Panc1 (cell line): ENCODE results near the gene COPS7A. TPM values are rescaled to one million over a fixed set of nuclear protein-coding genes. Genes with fewer than 3 reads are reported as not detected.

Experiments
- ATAC-seq: fragments of 200-7000 bp; cut with Tn5 transposase; 2 replicates; pipeline ENCODE4 v1.9.1; 2020; ENCODE audit warnings: mild to moderate bottlenecking, moderate library complexity
- BruUV-seq: library from RNA; stranded (reverse); fragments of 400-500 nt; replicated peaks from 2 replicates; lab custom pipeline; 2021; lab: Mats Ljungman, UMichigan
- CTCF ChIA-PET: fragments of 300-600 bp; sonication (Branson Sonifier 250); formaldehyde crosslinking; loops from one replicate; lab custom pipeline; 2022; ENCODE audit warnings: antibody characterized with exemption; lab: Charles Lee
- POLR2A ChIA-PET: fragments of 300-600 bp; sonication (Branson Sonifier 250); formaldehyde crosslinking; loops from one replicate; lab custom pipeline; 2022; ENCODE audit warnings: antibody characterized with exemption; lab: Charles Lee
- DNase-seq: peaks from one replicate; pipeline ENCODE4 v3.0.0-alpha.2; 2010; ENCODE audit warnings: low read depth, low spot score
- H3K27ac ChIP-seq: 2 replicates; pipeline ENCODE4 v1.5.1; 2011; ENCODE audit warnings: mild to moderate bottlenecking, low read length, inconsistent platforms
- H3K27me3 ChIP-seq: fragments of 200-500 bp; sonication (Bioruptor generic); 2 replicates; pipeline ENCODE4 v1.6.0; 2014; ENCODE audit warnings: low read length, inconsistent platforms; ENCODE audit not compliant: control insufficient read depth, insufficient read depth
- H3K36me3 ChIP-seq: fragments of 200-500 bp; sonication (Bioruptor generic); 2 replicates; pipeline ENCODE4 v1.5.1; 2014; ENCODE audit warnings: inconsistent platforms, mild to moderate bottlenecking, low read length, moderate library complexity; ENCODE audit not compliant: control insufficient read depth, insufficient read depth
- H3K4me1 ChIP-seq: 2 replicates; pipeline ENCODE4 v1.5.1; 2011; ENCODE audit warnings: inconsistent platforms, mild to moderate bottlenecking, low read length, moderate library complexity; ENCODE audit not compliant: control insufficient read depth, insufficient read depth
- H3K4me3 ChIP-seq, 2 experiments: 2 replicates each; pipeline ENCODE4 v1.5.1; 2011 to 2012; ENCODE audit warnings: low read depth in 2 of 2, low read length in 2 of 2, mild to moderate bottlenecking in 2 of 2, inconsistent platforms in 1 of 2, moderate library complexity in 1 of 2
- H3K9me3 ChIP-seq: fragments of 200-500 bp; sonication (Bioruptor generic); 2 replicates; pipeline ENCODE4 v1.5.1; 2014; ENCODE audit warnings: low read depth, mild to moderate bottlenecking, inconsistent platforms, low read length, moderate library complexity; ENCODE audit not compliant: control insufficient read depth, insufficient read depth
- CTCF ChIP-seq: fragments of 450-650 bp; IDR thresholded peaks from 2 replicates; pipeline ENCODE4 v1.5.1; 2017; ENCODE audit warnings: mild to moderate bottlenecking
- POLR2AphosphoS5 ChIP-seq: IDR thresholded peaks from 2 replicates; pipeline ENCODE4 v1.6.1; 2012; ENCODE audit warnings: mild to moderate bottlenecking, low read depth, low read length, moderate library complexity
- REST ChIP-seq, 2 experiments: IDR thresholded peaks; 2 replicates each; pipeline ENCODE4 v1.6.1; 2011 to 2012; ENCODE audit warnings: low read depth in 2 of 2, control low read depth in 1 of 2, low read length in 1 of 2, mild to moderate bottlenecking in 1 of 2, moderate library complexity in 1 of 2; ENCODE audit not compliant: insufficient read depth in 1 of 2
- SIN3A ChIP-seq: IDR thresholded peaks from 2 replicates; pipeline ENCODE4 v1.6.1; 2012; ENCODE audit warnings: low read depth, mild to moderate bottlenecking, low read length, moderate library complexity, borderline replicate concordance; ENCODE audit not compliant: insufficient read depth
- TCF7L2 ChIP-seq: IDR thresholded peaks from 2 replicates; pipeline ENCODE4 v1.6.1; 2011; ENCODE audit warnings: mild to moderate bottlenecking, low read depth, low read length, inconsistent platforms
- in situ Hi-C: cut with HindIII; loops from 2 replicates; pipeline ENCODE4 v1.10.0; 2016; ENCODE audit warnings: low sequenced_read_pairs, low pct_unique_long_range_greater_than_20kb
- intact Hi-C: fragments of 100-400 bp; cut with micrococcal nuclease; formaldehyde crosslinking; loops from one replicate; pipeline ENCODE4 v1.10.0; 2022; ENCODE audit not compliant: unreplicated experiment
- total RNA-seq: library from RNA; stranded (reverse); gene quantifications from one replicate; pipeline ENCODE4 v1.2.1, GENCODE V29; 2021; ENCODE audit not compliant: unreplicated experiment

COPS7A gene
- total RNA-seq, 1 experiment from 2014 or later, result 37.5 TPM

DNA sequence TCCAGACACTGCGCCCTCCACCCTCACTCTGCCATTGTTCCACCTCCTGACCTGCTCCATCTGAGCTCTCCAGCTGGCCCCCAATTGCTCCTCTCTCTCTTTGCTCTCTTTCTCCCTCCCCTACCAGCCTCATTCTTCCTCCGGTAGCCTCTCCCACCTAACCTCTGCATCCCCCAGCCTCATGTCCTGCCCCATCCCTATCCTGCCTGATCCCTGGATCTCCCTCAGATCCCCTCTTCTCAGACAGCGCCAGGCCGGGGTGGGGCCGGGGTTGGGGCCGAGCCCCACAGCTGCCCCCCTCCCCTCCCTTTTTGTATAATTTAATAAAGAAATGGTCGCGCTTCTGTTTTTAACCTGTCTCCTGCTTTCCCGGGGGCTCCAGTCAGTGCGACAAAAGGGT is 46.8 kb downstream of the COPS7A start:
- TF ChIP-seq TCF7L2, result no peak
- no peak for TF ChIP-seq CTCF
- no peak for TF ChIP-seq SIN3A
- no peak for TF ChIP-seq POLR2AphosphoS5
- intact Hi-C loops (no loop called here), in situ Hi-C loops (no loop called here)
- Histone ChIP-seq H3K4me3 (no peak overlapping the region), H3K4me1 (peaks cover 27% of the 10 kb centered on the region), H3K36me3 (peaks cover 2% of the 10 kb centered on the region), H3K9me3 (no peaks in the 10 kb centered on the region), H3K27me3 (no peaks in the 10 kb centered on the region), H3K27ac (no peak overlapping the region)
- DNase-seq, result no peak
- BruUV-seq, result no TSS peak
- ChIA-PET CTCF (no interaction called here), POLR2A (interaction anchor here (0.6 to 1.0 kb wide), 2 partner anchors 31 to 276 kb away, joined by 3 read pairs; no protein-coding TSS in a partner anchor)
- ATAC-seq, result no peak

DNA sequence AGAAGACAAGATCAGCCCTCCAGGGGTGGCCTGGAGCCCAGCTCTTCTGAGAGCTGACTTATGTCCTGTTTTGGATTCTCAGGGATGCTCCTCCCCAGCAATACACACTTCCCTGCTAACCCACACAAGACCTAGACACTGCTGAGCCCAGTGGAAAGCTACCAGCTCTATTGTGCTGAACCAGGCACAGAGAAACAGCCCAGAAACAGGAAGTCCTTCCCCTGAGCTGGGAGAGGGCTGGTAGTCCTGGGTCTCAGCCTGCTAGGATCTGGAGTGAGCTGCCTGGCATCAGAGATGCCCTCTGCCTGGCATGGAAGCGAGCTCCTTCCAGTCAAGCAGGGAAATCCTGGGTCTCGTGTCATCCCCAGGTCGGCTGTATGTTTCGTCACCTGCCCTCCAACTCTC is 47.2 kb downstream of the COPS7A start:
- in situ Hi-C loops, result no loop called here
- Histone ChIP-seq H3K27me3 (no peaks in the 10 kb centered on the region), H3K36me3 (peaks cover 2% of the 10 kb centered on the region), H3K4me3 (no peak overlapping the region), H3K4me1 (peaks cover 27% of the 10 kb centered on the region), H3K27ac (no peak overlapping the region), H3K9me3 (no peaks in the 10 kb centered on the region)
- TF ChIP-seq REST (IDR thresholded peaks at IDR 0.05; ENCODE audit: insufficient read depth in 1 of 2, low read depth in 2 of 2, low read length in 1 of 2) (no peak), POLR2AphosphoS5 (no peak; the same call in 1 of the 2 replicates), CTCF (no peak), SIN3A (no peak), TCF7L2 (no peak)
- POLR2A ChIA-PET, result interaction anchor here (0.6 to 1.0 kb wide), 2 partner anchors 31 to 276 kb away, joined by 3 read pairs; no protein-coding TSS in a partner anchor
- BruUV-seq, result no TSS peak
- DNase-seq (no peak), ATAC-seq (no peak)
- intact Hi-C loops, result no loop called here
- CTCF ChIA-PET, result no interaction called here
